IPS-11a (cell line): ENCODE results near the gene MIEN1.
"Not testable (repeated sequence)": the region's sequence is repeated elsewhere in the genome, so short reads cannot be mapped to it uniquely, and the experiment has no call there.

Experiments
- H3K4me3 ChIP-seq: one replicate; pipeline ENCODE4 v1.5.1; 2013; ENCODE audit warnings: low read depth, low read length, control low read depth

The MIEN1 gene

GRCh38 chr17:39742126-39742855, 12.0 kb upstream of the MIEN1 start:
- no peak overlapping the region for H3K4me3 ChIP-seq

GRCh38 chr17:39740357-39741111, 10.2 kb upstream of the MIEN1 start:
- peak overlapping the region; percentile 54 for H3K4me3 ChIP-seq

- H3K4me3 ChIP-seq: peak overlapping the region; percentile 54
Measured at GRCh38 chr17:39739885-39740356, 9.6 kb upstream of the MIEN1 start.

GRCh38 chr17:39738983-39739884, 8.9 kb upstream of the MIEN1 start:
- H3K4me3 ChIP-seq: peak overlapping the region; percentile 63

GRCh38 chr17:39738568-39738901, 8.2 kb upstream of the MIEN1 start:
- peak overlapping the region; percentile 63 for H3K4me3 ChIP-seq

GRCh38 chr17:39737760-39738567, 7.6 kb upstream of the MIEN1 start, which contains the start of gene GRB7:
Gene GRB7 (plus strand): TSS chr17:39737938. CDS start chr17:39742302, 4,364 bp downstream.
- peak within 1 kb of the TSS; percentile 63 for H3K4me3 ChIP-seq

- peak overlapping the region; percentile 63 for H3K4me3 ChIP-seq
Measured at GRCh38 chr17:39737206-39737759, 7.0 kb upstream of the MIEN1 start.

GRCh38 chr17:39736319-39737165, 6.2 kb upstream of the MIEN1 start:
- no peak overlapping the region for H3K4me3 ChIP-seq

GRCh38 chr17:39735882-39736281, 5.5 kb upstream of the MIEN1 start:
- no peak overlapping the region for H3K4me3 ChIP-seq

- no peak overlapping the region for H3K4me3 ChIP-seq
Measured at GRCh38 chr17:39732586-39732985, 2.3 kb upstream of the MIEN1 start.

GRCh38 chr17:39729280-39729851, 966 bp downstream of the MIEN1 start:
- peak overlapping the region; percentile 59 for H3K4me3 ChIP-seq

- H3K4me3 ChIP-seq: no peak overlapping the region
Measured at GRCh38 chr17:39727556-39727955, 2.8 kb downstream of the MIEN1 start.

- H3K4me3 ChIP-seq: no peak overlapping the region
Measured at GRCh38 chr17:39726617-39727016, 3.7 kb downstream of the MIEN1 start.

GRCh38 chr17:39725923-39726322, 4.4 kb downstream of the MIEN1 start:
- H3K4me3 ChIP-seq: not testable (repeated sequence)

GRCh38 chr17:39724731-39725130, 5.6 kb downstream of the MIEN1 start:
- H3K4me3 ChIP-seq: no peak overlapping the region

- no peak overlapping the region for H3K4me3 ChIP-seq
Measured at GRCh38 chr17:39722965-39723848, 7.1 kb downstream of the MIEN1 start.

- no peak overlapping the region for H3K4me3 ChIP-seq
Measured at GRCh38 chr17:39722104-39722503, 8.2 kb downstream of the MIEN1 start.
